ENCODE results near the gene GALR3. TPM values are rescaled to one million over a fixed set of nuclear protein-coding genes. Genes with fewer than 3 reads are reported as not detected.

Gene GALR3
- total and polyA plus RNA-seq, 2 of the 8 experiments (the other 6 are each of a cell fraction or from before 2014, with no cell fraction given), result 0.84 to 1.1 TPM

- TF ChIP-seq, protein P1, sequence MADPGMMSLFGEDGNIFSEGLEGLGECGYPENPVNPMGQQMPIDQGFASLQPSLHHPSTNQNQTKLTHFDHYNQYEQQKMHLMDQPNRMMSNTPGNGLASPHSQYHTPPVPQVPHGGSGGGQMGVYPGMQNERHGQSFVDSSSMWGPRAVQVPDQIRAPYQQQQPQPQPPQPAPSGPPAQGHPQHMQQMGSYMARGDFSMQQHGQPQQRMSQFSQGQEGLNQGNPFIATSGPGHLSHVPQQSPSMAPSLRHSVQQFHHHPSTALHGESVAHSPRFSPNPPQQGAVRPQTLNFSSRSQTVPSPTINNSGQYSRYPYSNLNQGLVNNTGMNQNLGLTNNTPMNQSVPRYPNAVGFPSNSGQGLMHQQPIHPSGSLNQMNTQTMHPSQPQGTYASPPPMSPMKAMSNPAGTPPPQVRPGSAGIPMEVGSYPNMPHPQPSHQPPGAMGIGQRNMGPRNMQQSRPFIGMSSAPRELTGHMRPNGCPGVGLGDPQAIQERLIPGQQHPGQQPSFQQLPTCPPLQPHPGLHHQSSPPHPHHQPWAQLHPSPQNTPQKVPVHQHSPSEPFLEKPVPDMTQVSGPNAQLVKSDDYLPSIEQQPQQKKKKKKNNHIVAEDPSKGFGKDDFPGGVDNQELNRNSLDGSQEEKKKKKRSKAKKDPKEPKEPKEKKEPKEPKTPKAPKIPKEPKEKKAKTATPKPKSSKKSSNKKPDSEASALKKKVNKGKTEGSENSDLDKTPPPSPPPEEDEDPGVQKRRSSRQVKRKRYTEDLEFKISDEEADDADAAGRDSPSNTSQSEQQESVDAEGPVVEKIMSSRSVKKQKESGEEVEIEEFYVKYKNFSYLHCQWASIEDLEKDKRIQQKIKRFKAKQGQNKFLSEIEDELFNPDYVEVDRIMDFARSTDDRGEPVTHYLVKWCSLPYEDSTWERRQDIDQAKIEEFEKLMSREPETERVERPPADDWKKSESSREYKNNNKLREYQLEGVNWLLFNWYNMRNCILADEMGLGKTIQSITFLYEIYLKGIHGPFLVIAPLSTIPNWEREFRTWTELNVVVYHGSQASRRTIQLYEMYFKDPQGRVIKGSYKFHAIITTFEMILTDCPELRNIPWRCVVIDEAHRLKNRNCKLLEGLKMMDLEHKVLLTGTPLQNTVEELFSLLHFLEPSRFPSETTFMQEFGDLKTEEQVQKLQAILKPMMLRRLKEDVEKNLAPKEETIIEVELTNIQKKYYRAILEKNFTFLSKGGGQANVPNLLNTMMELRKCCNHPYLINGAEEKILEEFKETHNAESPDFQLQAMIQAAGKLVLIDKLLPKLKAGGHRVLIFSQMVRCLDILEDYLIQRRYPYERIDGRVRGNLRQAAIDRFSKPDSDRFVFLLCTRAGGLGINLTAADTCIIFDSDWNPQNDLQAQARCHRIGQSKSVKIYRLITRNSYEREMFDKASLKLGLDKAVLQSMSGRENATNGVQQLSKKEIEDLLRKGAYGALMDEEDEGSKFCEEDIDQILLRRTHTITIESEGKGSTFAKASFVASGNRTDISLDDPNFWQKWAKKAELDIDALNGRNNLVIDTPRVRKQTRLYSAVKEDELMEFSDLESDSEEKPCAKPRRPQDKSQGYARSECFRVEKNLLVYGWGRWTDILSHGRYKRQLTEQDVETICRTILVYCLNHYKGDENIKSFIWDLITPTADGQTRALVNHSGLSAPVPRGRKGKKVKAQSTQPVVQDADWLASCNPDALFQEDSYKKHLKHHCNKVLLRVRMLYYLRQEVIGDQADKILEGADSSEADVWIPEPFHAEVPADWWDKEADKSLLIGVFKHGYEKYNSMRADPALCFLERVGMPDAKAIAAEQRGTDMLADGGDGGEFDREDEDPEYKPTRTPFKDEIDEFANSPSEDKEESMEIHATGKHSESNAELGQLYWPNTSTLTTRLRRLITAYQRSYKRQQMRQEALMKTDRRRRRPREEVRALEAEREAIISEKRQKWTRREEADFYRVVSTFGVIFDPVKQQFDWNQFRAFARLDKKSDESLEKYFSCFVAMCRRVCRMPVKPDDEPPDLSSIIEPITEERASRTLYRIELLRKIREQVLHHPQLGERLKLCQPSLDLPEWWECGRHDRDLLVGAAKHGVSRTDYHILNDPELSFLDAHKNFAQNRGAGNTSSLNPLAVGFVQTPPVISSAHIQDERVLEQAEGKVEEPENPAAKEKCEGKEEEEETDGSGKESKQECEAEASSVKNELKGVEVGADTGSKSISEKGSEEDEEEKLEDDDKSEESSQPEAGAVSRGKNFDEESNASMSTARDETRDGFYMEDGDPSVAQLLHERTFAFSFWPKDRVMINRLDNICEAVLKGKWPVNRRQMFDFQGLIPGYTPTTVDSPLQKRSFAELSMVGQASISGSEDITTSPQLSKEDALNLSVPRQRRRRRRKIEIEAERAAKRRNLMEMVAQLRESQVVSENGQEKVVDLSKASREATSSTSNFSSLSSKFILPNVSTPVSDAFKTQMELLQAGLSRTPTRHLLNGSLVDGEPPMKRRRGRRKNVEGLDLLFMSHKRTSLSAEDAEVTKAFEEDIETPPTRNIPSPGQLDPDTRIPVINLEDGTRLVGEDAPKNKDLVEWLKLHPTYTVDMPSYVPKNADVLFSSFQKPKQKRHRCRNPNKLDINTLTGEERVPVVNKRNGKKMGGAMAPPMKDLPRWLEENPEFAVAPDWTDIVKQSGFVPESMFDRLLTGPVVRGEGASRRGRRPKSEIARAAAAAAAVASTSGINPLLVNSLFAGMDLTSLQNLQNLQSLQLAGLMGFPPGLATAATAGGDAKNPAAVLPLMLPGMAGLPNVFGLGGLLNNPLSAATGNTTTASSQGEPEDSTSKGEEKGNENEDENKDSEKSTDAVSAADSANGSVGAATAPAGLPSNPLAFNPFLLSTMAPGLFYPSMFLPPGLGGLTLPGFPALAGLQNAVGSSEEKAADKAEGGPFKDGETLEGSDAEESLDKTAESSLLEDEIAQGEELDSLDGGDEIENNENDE (IDR thresholded peaks at IDR 0.05; ENCODE audit: insufficient replicate concordance, low read length), result no peak
- TF ChIP-seq E2F6 (IDR thresholded peaks at IDR 0.05), result peak; percentile 80
- peak; percentile 50 for TF ChIP-seq ASH2L (IDR thresholded peaks at IDR 0.05; ENCODE audit: low read length)
- no peak for TF ChIP-seq CHD1 (IDR thresholded peaks at IDR 0.05; ENCODE audit: low read depth, low read length)
- no peak for TF ChIP-seq GTF2F1 (IDR thresholded peaks at IDR 0.05; ENCODE audit: borderline replicate concordance, low read depth, low read length)
- TF ChIP-seq POLR2AphosphoS5 (IDR thresholded peaks at IDR 0.05; ENCODE audit: low read depth, low read length), result no peak
- TF ChIP-seq BRCA1 (IDR thresholded peaks at IDR 0.05; ENCODE audit: low read depth, low read length), result no peak
- TF ChIP-seq ZNF274 (IDR thresholded peaks at IDR 0.05; ENCODE audit: borderline replicate concordance, extremely low read depth, low read length), result no peak
- no peak for TF ChIP-seq RBBP5 (IDR thresholded peaks at IDR 0.05; ENCODE audit: borderline replicate concordance, low read depth, low read length)
- no peak for TF ChIP-seq JUN (IDR thresholded peaks at IDR 0.05; ENCODE audit: low read depth, low read length)
- peak; percentile 36; the same call in 1 of the 2 replicates for TF ChIP-seq TAF1 (IDR thresholded peaks at IDR 0.05; ENCODE audit: low read depth, low read length)
Measured at GRCh38 chr22:37803639-37804351, 19.4 kb upstream of the GALR3 start (continued).

Measured in H1 (cell line).